Breast epithelium (tissue), 4 donors: ENCODE data around the gene FSD1. TPM values are rescaled to one million over a fixed set of nuclear protein-coding genes. Genes with fewer than 3 reads are reported as not detected.

Experiments
- DNase-seq, 2 donors: peaks; one replicate each; pipeline ENCODE4 v3.0.0-alpha.2; 2019; ENCODE audit warnings: low spot score in 2 of 2
- H3K27ac ChIP-seq, 2 donors: fragments of 200-600 bp; sonication (generic) in 1 of 2; one replicate each; pipeline ENCODE4 v1.5.1; 2016 to 2019; ENCODE audit warnings: mild to moderate bottlenecking in 1 of 2
- H3K27me3 ChIP-seq, 2 donors: fragments of 200-600 bp; sonication (generic) in 1 of 2; one replicate each; pipeline versions ENCODE4 v1.5.1 to v1.6.0; 2017 to 2019; ENCODE audit warnings: control low read depth in 1 of 2, mild to moderate bottlenecking in 1 of 2
- H3K36me3 ChIP-seq: fragments of 200-600 bp; one replicate; pipeline ENCODE4 v1.5.1; 2019
- H3K4me1 ChIP-seq, 2 donors: fragments of 200-600 bp; sonication (generic); one replicate each; pipeline ENCODE4 v1.5.1; 2016 to 2019; ENCODE audit warnings: control low read depth in 1 of 2
- H3K4me3 ChIP-seq, 3 donors: fragments of 200-600 bp; sonication (generic); 1 replicate in 2 of 3; 2 replicates in 1 of 3; pipeline ENCODE4 v1.5.1; 2016 to 2019; ENCODE audit warnings: mild to moderate bottlenecking in 3 of 3, moderate library complexity in 2 of 3
- H3K9me3 ChIP-seq, 2 donors: fragments of 200-600 bp; sonication (generic) in 1 of 2; one replicate each; pipeline ENCODE4 v1.5.1; 2016 to 2019; ENCODE audit warnings: control low read depth in 1 of 2
- CTCF ChIP-seq, 3 donors: fragments of 450-650 bp; IDR thresholded peaks; one replicate each; pipeline ENCODE4 v1.5.1; 2016 to 2017; ENCODE audit warnings: antibody characterized with exemption in 3 of 3, mild to moderate bottlenecking in 3 of 3, moderate library complexity in 3 of 3
- POLR2A ChIP-seq: fragments of 450-650 bp; IDR thresholded peaks from one replicate; pipeline ENCODE4 v1.6.1; 2016; ENCODE audit warnings: antibody characterized with exemption, mild to moderate bottlenecking, moderate library complexity
- POLR2AphosphoS5 ChIP-seq, 3 donors: sonication (generic); formaldehyde crosslinking; IDR thresholded peaks; one replicate each; pipeline ENCODE4 v1.6.1; 2017; ENCODE audit warnings: antibody characterized with exemption in 3 of 3
- intact Hi-C: fragments of 100-400 bp; cut with DNase I; formaldehyde crosslinking; loops from one replicate; pipeline ENCODE4 v1.15.1; 2023; ENCODE audit warnings: low total_unique reads
- total RNA-seq, 3 donors: library from RNA; depleted of rRNA; stranded (reverse); fragments of >200 nt; gene quantifications; one replicate each; pipeline ENCODE4 v1.1.0, GENCODE V29; 2016

FSD1 gene
- total RNA-seq, 3 donors from 2014 or later: 0.88 TPM; not detected in 2

- Histone ChIP-seq H3K27me3 (no peaks in the 10 kb centered on the region), H3K4me3 (no peak overlapping the region)
- intact Hi-C loops: loop anchor here (10.0 kb wide), 1 partner anchor 100 kb away; no protein-coding TSS in a partner anchor
Measured at GRCh38 chr19:4264812-4265211, 39.6 kb upstream of the FSD1 start.

GRCh38 chr19:4266253-4267000 is 38.0 kb upstream of the FSD1 start:
- Histone ChIP-seq H3K4me3 (no peak overlapping the region), H3K27ac (no peak overlapping the region), H3K36me3 (peaks cover 9% of the 10 kb centered on the region), H3K9me3 (no peaks in the 10 kb centered on the region), H3K27me3 (no peaks in the 10 kb centered on the region), H3K4me1 (no peaks in the 10 kb centered on the region)
- no peak for DNase-seq
- intact Hi-C loops: loop anchor here (10.0 kb wide), 1 partner anchor 98 kb away; no protein-coding TSS in a partner anchor
- TF ChIP-seq CTCF (IDR thresholded peaks at IDR 0.05) (no peak), POLR2A (no peak), POLR2AphosphoS5 (IDR thresholded peaks at IDR 0.05) (no peak)

More at GRCh38 chr19:4264812-4265211, 39.6 kb upstream of the FSD1 start:
- Histone ChIP-seq H3K4me1 (no peaks in the 10 kb centered on the region), H3K9me3 (no peaks in the 10 kb centered on the region), H3K27ac (no peak overlapping the region), H3K36me3 (peaks cover 11% of the 10 kb centered on the region)
- no peak for DNase-seq
- TF ChIP-seq POLR2AphosphoS5 (IDR thresholded peaks at IDR 0.05): no peak
- TF ChIP-seq POLR2A: no peak
- no peak for TF ChIP-seq CTCF (IDR thresholded peaks at IDR 0.05)

- TF ChIP-seq CTCF (IDR thresholded peaks at IDR 0.05): peak; percentile 66 to 78 (median 74)
- no peak for TF ChIP-seq POLR2AphosphoS5 (IDR thresholded peaks at IDR 0.05)
- intact Hi-C loops: loop anchor here (10.0 kb wide), 1 partner anchor 98 kb away; no protein-coding TSS in a partner anchor
- DNase-seq: peak in 1 of 2 donors; percentile 32
- Histone ChIP-seq H3K4me3 (no peak overlapping the region), H3K4me1 (no peaks in the 10 kb centered on the region), H3K9me3 (no peaks in the 10 kb centered on the region), H3K27ac (peak overlapping the region in 1 of 2 donors; percentile 9), H3K27me3 (no peaks in the 10 kb centered on the region), H3K36me3 (peaks cover 9% of the 10 kb centered on the region)
Measured at GRCh38 chr19:4267101-4267900, 37.1 kb upstream of the FSD1 start.

GRCh38 chr19:4267901-4268815 is 36.2 kb upstream of the FSD1 start:
- intact Hi-C loops: loop anchor here (10.0 kb wide), 1 partner anchor 97 kb away; no protein-coding TSS in a partner anchor
- peaks cover 9% of the 10 kb centered on the region for H3K36me3 ChIP-seq

More at GRCh38 chr19:4267901-4268815, 36.2 kb upstream of the FSD1 start:
- no peak for DNase-seq
- Histone ChIP-seq H3K27me3 (no peaks in the 10 kb centered on the region), H3K27ac (peak overlapping the region in 1 of 2 donors; percentile 64), H3K4me1 (no peaks in the 10 kb centered on the region), H3K9me3 (no peaks in the 10 kb centered on the region), H3K4me3 (no peak overlapping the region)
- TF ChIP-seq CTCF (IDR thresholded peaks at IDR 0.05): peak in 1 of 3 donors; percentile 3
- TF ChIP-seq POLR2AphosphoS5 (IDR thresholded peaks at IDR 0.05): no peak
- no peak for TF ChIP-seq POLR2A
